Thoracic aorta (tissue), 2 donors: ENCODE measurements around the gene STMP1. TPM values are rescaled to one million over a fixed set of nuclear protein-coding genes. Genes with fewer than 3 reads are reported as not detected.
"Not testable (repeated sequence)": the region's sequence is repeated elsewhere in the genome, so short reads cannot be mapped to it uniquely, and the experiment has no call there.

Source experiments
- ATAC-seq: fragments of 150-250 bp; one replicate; pipeline ENCODE4 v1.8.0; 2017; ENCODE audit warnings: low read depth; ENCODE audit not compliant: insufficient number of reproducible peaks, low FRiP score
- DNase-seq: peaks from one replicate; pipeline ENCODE4 v3.0.0-alpha.2; 2020; ENCODE audit warnings: low spot score
- H3K27ac ChIP-seq, 2 donors: fragments of 200-600 bp; sonication (generic); 1 replicate in 1 of 2; 2 replicates in 1 of 2; pipeline ENCODE4 v1.5.1; 2016; ENCODE audit warnings: mild to moderate bottlenecking in 2 of 2, moderate library complexity in 2 of 2
- H3K27me3 ChIP-seq: fragments of 200-600 bp; sonication (generic); replicated peaks from 2 replicates; pipeline ENCODE4 v1.6.0; 2016; ENCODE audit warnings: mild to moderate bottlenecking; ENCODE audit not compliant: insufficient read depth
- H3K36me3 ChIP-seq: fragments of 200-600 bp; sonication (generic); one replicate; pipeline ENCODE4 v1.5.1; 2016
- H3K4me1 ChIP-seq, 2 donors: fragments of 200-600 bp; sonication (generic); 1 replicate in 1 of 2; 2 replicates in 1 of 2; pipeline versions ENCODE4 v1.5.1 to v1.6.0; 2016; ENCODE audit warnings: low read depth in 2 of 2, mild to moderate bottlenecking in 1 of 2; ENCODE audit not compliant: control insufficient read depth in 1 of 2
- H3K4me3 ChIP-seq: fragments of 200-600 bp; sonication (generic); 2 replicates; pipeline ENCODE4 v1.5.1; 2016; ENCODE audit warnings: mild to moderate bottlenecking
- H3K9me3 ChIP-seq: fragments of 200-600 bp; sonication (generic); 2 replicates; pipeline ENCODE4 v1.5.1; 2016
- CTCF ChIP-seq: fragments of 200-600 bp; sonication (generic); IDR thresholded peaks from one replicate; pipeline ENCODE4 v1.5.1; 2019; ENCODE audit warnings: antibody characterized with exemption
- total RNA-seq, 2 donors: library from RNA; depleted of rRNA; stranded (reverse); fragments of >200 nt; gene quantifications; one replicate each; pipeline versions ENCODE4 v1.1.0 to v1.2.3, GENCODE V29; 2016

STMP1 gene
- total RNA-seq, 2 donors from 2014 or later: 15.7 to 48.5 TPM

GRCh38 chr7:135687466-135687865, 25.2 kb downstream of the STMP1 start:
- Histone ChIP-seq H3K4me3 (no peak overlapping the region), H3K27ac (no peak overlapping the region), H3K27me3 (no peaks in the 10 kb centered on the region), H3K9me3 (no peaks in the 10 kb centered on the region), H3K4me1 (peaks cover 5 to 24% of the 10 kb centered on the region in 2 donors), H3K36me3 (peaks cover 6% of the 10 kb centered on the region)
- no peak for TF ChIP-seq CTCF
- DNase-seq: no peak
- ATAC-seq: no peak

- no peak overlapping the region for H3K4me3 ChIP-seq
- no peaks in the 10 kb centered on the region for H3K27me3 ChIP-seq
- DNase-seq (no peak), ATAC-seq (no peak)
- no peak overlapping the region for H3K27ac ChIP-seq
- H3K36me3 ChIP-seq: peaks cover 14% of the 10 kb centered on the region
- TF ChIP-seq CTCF: no peak
- no peaks in the 10 kb centered on the region for H3K4me1 ChIP-seq
- H3K9me3 ChIP-seq: no peaks in the 10 kb centered on the region
Observed at GRCh38 chr7:135690566-135690965, 28.3 kb downstream of the STMP1 start.

- DNase-seq (no peak), ATAC-seq (no peak)
- H3K4me3 ChIP-seq: no peak overlapping the region
- TF ChIP-seq CTCF: no peak
- H3K27ac ChIP-seq: no peak overlapping the region
- no peaks in the 10 kb centered on the region for H3K27me3 ChIP-seq
- peaks cover 0 to 3% of the 10 kb centered on the region in 2 donors for H3K4me1 ChIP-seq
- no peaks in the 10 kb centered on the region for H3K9me3 ChIP-seq
- H3K36me3 ChIP-seq: peaks cover 14% of the 10 kb centered on the region
Observed at GRCh38 chr7:135692055-135692454, 29.7 kb downstream of the STMP1 start.

- not testable (repeated sequence) for H3K9me3 ChIP-seq, H3K4me3 ChIP-seq, H3K27me3 ChIP-seq, H3K4me1 ChIP-seq, H3K27ac ChIP-seq, DNase-seq, ATAC-seq
- H3K36me3 ChIP-seq: peaks cover 14% of the 10 kb centered on the region
Observed at GRCh38 chr7:135692606-135693005, 30.3 kb downstream of the STMP1 start.

- peaks cover 0 to 7% of the 10 kb centered on the region in 2 donors for H3K4me1 ChIP-seq
- no peak overlapping the region for H3K27ac ChIP-seq
- H3K9me3 ChIP-seq: no peaks in the 10 kb centered on the region
- DNase-seq: no peak
- peaks cover 14% of the 10 kb centered on the region for H3K36me3 ChIP-seq
- TF ChIP-seq CTCF: no peak
- no peak overlapping the region for H3K4me3 ChIP-seq
- no peak for ATAC-seq
- no peaks in the 10 kb centered on the region for H3K27me3 ChIP-seq
Observed at GRCh38 chr7:135693558-135693957, 31.2 kb downstream of the STMP1 start.
